ENCODE data around the gene LRIG1.

DNA sequence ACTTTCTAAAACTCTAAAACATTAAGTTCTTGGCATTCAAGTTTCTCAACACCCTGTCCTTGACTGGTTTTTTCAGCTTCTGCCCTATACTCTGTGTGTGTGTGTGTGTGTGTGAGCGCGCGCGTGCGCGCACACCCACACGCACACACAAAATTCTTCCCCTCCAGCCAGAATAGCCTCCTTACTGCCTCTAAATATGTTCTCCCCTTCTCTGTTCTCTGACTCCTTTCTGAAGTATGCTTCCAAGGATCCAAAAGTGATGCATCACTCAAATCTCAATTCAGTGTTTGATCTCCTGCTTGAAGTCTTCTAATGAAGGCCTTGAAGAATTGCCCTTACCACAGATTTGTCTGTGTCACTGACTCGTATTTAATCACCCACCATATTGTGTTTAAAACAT, 150.2 kb downstream of the LRIG1 start:
- TF ChIP-seq, protein P1, sequence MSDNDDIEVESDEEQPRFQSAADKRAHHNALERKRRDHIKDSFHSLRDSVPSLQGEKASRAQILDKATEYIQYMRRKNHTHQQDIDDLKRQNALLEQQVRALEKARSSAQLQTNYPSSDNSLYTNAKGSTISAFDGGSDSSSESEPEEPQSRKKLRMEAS (IDR thresholded peaks at IDR 0.05; ENCODE audit: low read depth, low read length): no peak
- no peak for TF ChIP-seq EZH2 (IDR thresholded peaks at IDR 0.05; ENCODE audit: borderline replicate concordance, control insufficient read depth, low read depth, low read length)
- TF ChIP-seq ZNF24 (IDR thresholded peaks at IDR 0.05): no peak
- TF ChIP-seq CTCF (IDR thresholded peaks at IDR 0.05 in 2 of 3, conservative IDR thresholded peaks at IDR 0.05 in 1 of 3; ENCODE audit: control insufficient read depth in 2 of 3, extremely low read depth in 1 of 3, insufficient read depth in 1 of 3, low read depth in 3 of 3, low read length in 3 of 3): no peak
- no peak for TF ChIP-seq HDAC6 (IDR thresholded peaks at IDR 0.05; ENCODE audit: unreplicated experiment)
- no peak for TF ChIP-seq NFIC (IDR thresholded peaks at IDR 0.05; ENCODE audit: low read depth, low read length)
